NCI-H2227 (cell line): Measurements from ENCODE around the gene TRIM15.
A peak's percentile ranks its signal among the peaks of the same experiment; 100 is the strongest.
"Not testable (repeated sequence)": the region's sequence is repeated elsewhere in the genome, so short reads cannot be mapped to it uniquely, and the experiment has no call there.

Experiments
- DNase-seq: peaks from one replicate; lab custom pipeline; 2025; ENCODE audit not compliant: unreplicated experiment; lab: John Stamatoyannopoulos, UW

Gene TRIM15

DNA sequence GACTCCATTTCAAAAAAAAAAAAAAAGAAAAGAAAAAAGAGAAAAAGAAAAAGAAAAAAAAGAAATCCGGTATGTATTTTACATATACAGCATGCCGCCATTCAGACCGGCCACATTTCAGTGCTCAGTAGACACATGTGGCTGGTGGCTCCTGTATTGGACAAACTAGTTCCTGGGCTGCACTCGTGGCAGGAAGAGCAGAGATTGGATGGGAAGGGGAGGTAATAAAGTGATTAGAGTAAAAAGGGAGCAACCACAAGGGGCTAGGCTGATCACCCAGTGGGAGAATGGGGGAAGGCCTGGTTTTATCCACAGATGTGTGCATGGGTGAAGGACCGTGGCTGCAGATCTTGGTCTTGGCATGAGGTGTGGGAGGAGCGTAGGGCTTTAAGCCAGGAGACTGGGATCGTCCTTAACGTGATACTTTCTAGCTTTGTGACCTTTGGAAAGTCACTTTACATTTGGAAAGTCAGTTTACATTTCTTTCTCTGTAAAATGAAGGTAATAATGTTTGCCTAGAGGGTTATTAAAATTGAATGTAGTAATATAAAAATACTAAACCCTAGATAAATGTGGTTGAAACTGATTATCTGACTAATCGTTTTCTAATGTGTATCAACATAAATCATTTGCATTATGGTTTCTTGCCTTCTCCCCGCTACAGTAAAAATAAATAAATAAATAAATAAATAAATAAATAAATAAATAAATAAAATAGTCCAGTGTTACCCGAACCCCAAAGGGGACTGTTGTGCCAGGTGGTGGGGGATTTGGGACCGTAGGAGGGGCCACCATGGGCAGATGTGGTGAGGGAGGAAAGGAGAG is 869 bp upstream of the TRIM15 start:
- no peak for DNase-seq

DNA sequence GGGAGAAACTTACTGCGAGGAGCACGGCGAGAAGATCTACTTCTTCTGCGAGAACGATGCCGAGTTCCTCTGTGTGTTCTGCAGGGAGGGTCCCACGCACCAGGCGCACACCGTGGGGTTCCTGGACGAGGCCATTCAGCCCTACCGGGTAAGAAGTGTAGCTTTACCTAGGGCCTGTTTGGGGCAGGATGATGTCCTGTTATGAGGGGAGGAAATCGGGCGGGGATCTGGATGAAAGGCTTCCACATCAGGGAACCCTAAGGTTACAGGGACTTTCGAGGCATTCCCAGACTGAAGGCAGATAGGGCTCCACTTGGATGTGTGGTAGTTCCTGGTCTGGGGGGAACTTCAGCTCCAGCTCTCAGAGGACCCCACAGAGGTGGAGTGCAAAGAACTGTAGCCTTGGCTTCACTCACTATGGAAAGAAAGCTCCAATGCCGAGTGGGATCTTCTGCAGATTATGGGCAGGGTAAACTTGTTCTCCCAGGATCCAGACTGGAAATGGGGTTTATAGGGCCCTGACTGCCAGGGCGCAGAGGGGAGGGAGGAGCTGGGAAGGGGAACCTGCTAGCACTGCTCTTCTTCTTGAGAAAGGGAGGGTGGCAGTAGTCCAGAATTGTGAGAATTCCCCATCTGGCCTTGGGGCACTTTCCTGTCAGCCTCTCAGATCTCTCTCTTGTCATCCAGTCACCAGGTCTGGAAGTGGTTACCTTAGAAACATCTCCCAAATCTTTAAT is 740 bp downstream of the TRIM15 start:
- DNase-seq = no peak

DNA sequence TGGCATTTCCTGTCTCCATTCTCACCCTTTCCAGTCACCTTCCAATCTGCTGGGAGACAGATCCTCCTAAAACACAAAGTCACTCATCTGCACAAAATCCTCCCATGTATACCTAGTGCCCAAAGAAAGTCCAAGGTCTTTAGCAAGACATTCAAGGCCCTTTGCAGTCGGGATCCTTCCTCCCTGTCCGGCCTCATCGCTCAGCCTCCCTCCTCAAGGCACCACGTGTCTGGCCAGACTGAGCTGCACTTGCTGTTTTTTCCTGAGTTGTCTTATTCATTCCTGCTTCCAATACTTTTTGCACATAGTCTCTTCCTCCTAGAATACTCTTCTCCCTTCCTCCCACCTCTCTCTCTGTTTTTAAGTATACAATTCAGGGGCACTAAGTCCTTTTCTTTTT is 1.4 kb downstream of the TRIM15 start:
- DNase-seq = no peak

DNA sequence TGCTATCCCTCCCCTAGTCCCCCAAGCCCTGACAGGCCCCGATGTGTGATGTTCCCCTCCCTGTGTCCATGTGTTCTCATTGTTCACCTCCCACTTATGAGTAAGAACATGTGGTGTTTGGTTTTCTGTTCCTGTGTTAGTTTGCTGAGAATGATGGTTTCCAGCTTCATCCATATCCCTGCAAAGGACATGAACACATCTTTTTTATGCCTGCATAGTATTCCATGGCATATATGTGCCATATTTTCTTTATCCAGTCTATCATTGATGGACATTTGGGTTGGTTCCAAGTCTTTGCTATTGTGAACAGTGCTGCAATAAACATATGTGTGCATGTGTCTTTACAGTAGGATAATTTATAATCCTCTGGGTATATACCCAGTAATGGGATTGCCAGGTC is 1.9 kb downstream of the TRIM15 start:
- DNase-seq = not testable (repeated sequence)

GRCh38 chr6:30167101-30167500 is 3.8 kb downstream of the TRIM15 start:
- DNase-seq = no peak

- DNase-seq = no peak
Observed at GRCh38 chr6:30168741-30169140, 5.4 kb downstream of the TRIM15 start.

- DNase-seq = peak; percentile 24
Observed at GRCh38 chr6:30169658-30170614, 6.6 kb downstream of the TRIM15 start.

- DNase-seq = peak; percentile 40
Observed at GRCh38 chr6:30171677-30172471, 8.5 kb downstream of the TRIM15 start.

GRCh38 chr6:30172681-30173080 is 9.3 kb downstream of the TRIM15 start:
- no peak for DNase-seq

DNA sequence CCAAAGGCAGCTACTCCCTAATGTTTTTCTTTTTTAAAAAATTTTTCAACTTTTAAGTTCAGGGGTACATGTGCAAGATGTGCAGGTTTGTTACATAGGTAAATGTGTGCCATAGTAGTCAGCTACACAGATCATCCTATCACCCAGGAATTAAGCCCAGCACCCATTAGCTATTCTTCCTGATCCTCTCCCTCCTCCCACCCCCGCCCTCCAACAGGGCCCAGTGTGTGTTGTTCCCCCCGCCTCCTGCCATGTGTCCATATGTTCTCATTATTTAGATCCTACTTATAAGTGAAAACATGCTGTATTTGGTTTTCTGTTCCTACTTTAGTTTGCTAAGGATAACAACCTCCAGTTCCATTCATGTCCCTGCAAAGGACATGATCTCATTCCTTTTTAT is 12.4 kb downstream of the TRIM15 start:
- no peak for DNase-seq

- DNase-seq = no peak
Observed at GRCh38 chr6:30178837-30179236, 15.5 kb downstream of the TRIM15 start.

- DNase-seq = no peak
Observed at GRCh38 chr6:30180145-30180544, 16.8 kb downstream of the TRIM15 start.

GRCh38 chr6:30184417-30185031 is 21.2 kb downstream of the TRIM15 start:
- DNase-seq = no peak

GRCh38 chr6:30185846-30186484 is 22.6 kb downstream of the TRIM15 start:
- DNase-seq = no peak

DNA sequence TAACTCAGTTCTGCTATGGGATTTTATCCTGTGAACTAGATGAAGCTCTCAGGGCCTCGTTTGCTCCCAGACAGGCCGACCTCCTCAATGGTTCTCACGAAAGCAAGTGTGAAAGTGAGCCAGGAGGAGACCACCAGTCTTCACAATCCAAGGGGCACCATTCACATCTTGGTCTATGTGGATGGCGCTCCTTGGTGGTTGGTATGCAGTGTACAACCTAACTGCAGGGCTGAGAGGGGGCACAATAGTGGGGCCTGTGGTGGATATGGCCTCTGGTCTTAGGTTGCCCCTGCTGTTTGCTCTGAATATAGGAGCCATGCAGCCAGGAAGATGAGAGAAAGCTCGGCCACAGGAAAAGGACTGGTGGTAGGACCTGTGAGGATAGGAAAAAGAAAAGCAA is 25.2 kb downstream of the TRIM15 start:
- DNase-seq = no peak

GRCh38 chr6:30192076-30192475 is 28.7 kb downstream of the TRIM15 start:
- DNase-seq = no peak

DNA sequence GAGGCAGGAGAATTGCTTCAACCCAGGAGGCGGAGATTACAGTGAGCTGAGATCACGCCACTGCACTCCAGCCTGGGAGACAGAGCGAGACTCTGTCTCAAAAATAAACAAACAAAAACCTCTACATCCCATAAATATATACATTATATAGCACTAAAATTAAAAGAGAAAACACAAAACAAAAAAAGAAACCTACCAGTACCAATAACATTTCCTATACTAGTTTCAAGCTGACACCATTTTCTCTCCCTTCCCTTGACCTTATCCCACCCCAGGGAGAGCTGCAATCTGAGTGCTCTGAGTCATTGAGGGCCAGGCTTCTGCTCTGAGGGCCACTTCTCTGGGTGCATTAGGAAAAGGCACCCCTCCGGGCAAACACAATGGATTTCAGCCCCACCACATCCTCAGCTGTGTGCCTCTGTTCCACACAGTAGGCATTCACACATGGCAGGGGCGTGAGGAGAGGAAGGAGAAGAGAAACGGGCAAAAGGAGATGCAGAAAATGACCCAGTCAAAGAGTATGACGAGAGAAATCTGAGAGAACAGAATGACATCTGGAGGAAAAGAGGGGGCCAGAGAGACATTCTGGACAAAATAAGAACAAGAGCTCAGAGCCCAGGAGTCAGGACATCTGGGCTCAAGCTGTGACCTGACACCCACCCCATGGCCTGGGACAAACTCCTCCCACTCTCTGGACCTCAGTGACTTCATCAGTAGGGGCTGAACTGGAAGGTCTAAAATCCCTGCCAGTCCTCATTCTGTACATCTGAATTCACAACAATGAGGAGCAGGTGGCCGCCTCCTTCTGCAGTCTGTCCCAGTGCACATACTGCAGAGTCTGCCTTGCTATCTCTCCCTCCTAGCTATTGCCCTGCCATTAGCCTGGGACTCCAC is 31.7 kb downstream of the TRIM15 start:
- no peak for DNase-seq

DNA sequence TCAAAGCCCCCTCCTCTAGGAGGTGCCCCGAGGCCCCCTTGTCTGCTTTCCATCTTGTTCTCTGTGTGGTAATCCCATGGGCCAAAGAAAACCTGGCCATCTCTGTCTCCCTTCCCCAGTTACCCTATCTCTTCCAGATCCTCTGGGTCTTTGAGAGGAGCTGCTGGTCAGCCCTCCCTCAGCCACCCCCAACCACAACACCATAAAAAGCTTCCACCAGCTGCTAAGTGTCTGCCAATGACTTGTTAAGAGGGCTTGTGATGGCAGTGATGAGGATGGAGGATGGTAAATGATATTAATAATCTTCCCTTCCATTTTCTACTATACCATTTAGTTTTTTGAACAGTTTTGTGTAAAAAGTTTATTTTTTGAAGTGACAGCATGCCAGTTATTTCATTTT is 32.6 kb downstream of the TRIM15 start:
- no peak for DNase-seq

- DNase-seq = no peak
Observed at GRCh38 chr6:30196376-30196775, 33.0 kb downstream of the TRIM15 start.
